Vagina (tissue), 2 donors: Measurements from ENCODE around the gene EFCAB13. TPM values are rescaled to one million over a fixed set of nuclear protein-coding genes. Genes with fewer than 3 reads are reported as not detected.

Source experiments
- DNase-seq, 2 donors: peaks; one replicate each; pipeline ENCODE4 v3.0.0-alpha.2; 2017; ENCODE audit errors: extremely low spot score in 2 of 2
- H3K27ac ChIP-seq: fragments of 200-600 bp; sonication (generic); one replicate; pipeline ENCODE4 v1.5.1; 2019
- H3K27me3 ChIP-seq: fragments of 200-600 bp; sonication (generic); one replicate; pipeline ENCODE4 v1.5.1; 2019
- H3K36me3 ChIP-seq, 2 donors: fragments of 200-600 bp; sonication (generic); one replicate each; pipeline ENCODE4 v1.5.1; 2017 to 2019
- H3K4me1 ChIP-seq: fragments of 200-600 bp; sonication (generic); one replicate; pipeline ENCODE4 v1.5.1; 2019
- H3K4me3 ChIP-seq, 2 donors: fragments of 200-600 bp; sonication (generic); 1 replicate in 1 of 2; 2 replicates in 1 of 2; pipeline ENCODE4 v1.5.1; 2016 to 2019
- H3K9me3 ChIP-seq: fragments of 200-600 bp; sonication (generic); one replicate; pipeline ENCODE4 v1.5.1; 2019
- POLR2A ChIP-seq, 2 donors: fragments of 450-650 bp; IDR thresholded peaks; one replicate each; pipeline ENCODE4 v1.6.1; 2017; ENCODE audit warnings: antibody characterized with exemption in 2 of 2, mild to moderate bottlenecking in 2 of 2, moderate library complexity in 2 of 2
- POLR2AphosphoS5 ChIP-seq, 2 donors: sonication (generic); formaldehyde crosslinking; IDR thresholded peaks; one replicate each; pipeline ENCODE4 v1.9.0; 2017; ENCODE audit warnings: antibody characterized with exemption in 2 of 2, mild to moderate bottlenecking in 2 of 2, low read depth in 1 of 2; ENCODE audit not compliant: insufficient read depth in 1 of 2
- intact Hi-C: fragments of 100-400 bp; cut with DNase I; formaldehyde crosslinking; loops from one replicate; pipeline ENCODE4 v1.15.1; 2023
- total RNA-seq: library from RNA; depleted of rRNA; stranded (reverse); fragments of >200 nt; gene quantifications from one replicate; pipeline ENCODE4 v1.2.3, GENCODE V29; 2016
- TF ChIP-seq, protein P1 (sequence below), 3 experiments: fragments of 450-650 bp in 2 of 3; fragments of 200-600 bp in 1 of 3; sonication (generic) in 1 of 3; IDR thresholded peaks; one replicate each; pipeline ENCODE4 v1.5.1; 2017 to 2019; ENCODE audit warnings: antibody characterized with exemption in 3 of 3, mild to moderate bottlenecking in 2 of 3, moderate library complexity in 2 of 3

Gene EFCAB13
- total RNA-seq, 1 donor from 2014 or later, result 4.2 TPM

DNA sequence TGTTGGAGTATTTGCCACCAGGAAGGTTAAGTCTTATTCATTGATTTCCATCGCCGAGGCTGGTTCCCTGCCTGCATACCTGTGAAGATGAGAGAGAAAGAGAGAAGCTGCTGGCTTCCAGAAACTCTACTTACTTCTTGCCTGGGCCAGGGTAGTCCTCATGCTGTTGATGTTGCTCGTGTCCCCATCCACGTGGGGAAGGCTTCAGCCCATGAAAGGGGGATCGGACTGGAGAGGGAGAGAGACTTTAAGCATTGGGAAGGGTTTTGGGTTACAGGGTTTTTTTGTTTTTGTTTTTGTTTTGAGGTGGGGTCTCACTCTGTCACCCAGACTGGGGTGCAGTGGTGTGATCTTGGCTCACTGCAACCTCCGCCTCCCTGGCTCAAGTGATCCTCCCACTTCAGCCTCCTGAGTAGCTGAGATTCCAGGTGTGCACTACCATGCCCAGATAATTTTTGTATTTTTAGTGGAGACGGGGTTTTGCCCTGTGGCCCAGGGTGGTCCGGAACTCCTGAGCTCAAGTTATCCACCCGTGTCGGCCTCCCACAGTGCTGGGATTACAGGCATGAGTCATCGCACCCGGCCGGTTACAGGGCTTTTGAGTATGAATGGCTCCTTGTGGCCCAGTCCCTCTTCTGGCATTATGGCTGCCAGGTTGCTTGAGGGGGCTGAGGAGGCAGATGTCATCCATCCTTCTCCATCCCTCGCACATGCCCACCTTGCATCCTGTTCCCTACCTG, 43.5 kb upstream of the EFCAB13 start:
- H3K4me3 ChIP-seq, result no peak overlapping the region
- no peaks in the 10 kb centered on the region for H3K36me3 ChIP-seq
- peaks cover 62% of the 10 kb centered on the region for H3K4me1 ChIP-seq
- TF ChIP-seq POLR2AphosphoS5 (IDR thresholded peaks at IDR 0.05; ENCODE audit: insufficient read depth in 1 of 2, low read depth in 1 of 2) (no peak), POLR2A (IDR thresholded peaks at IDR 0.05) (no peak)
- TF ChIP-seq, protein P1, sequence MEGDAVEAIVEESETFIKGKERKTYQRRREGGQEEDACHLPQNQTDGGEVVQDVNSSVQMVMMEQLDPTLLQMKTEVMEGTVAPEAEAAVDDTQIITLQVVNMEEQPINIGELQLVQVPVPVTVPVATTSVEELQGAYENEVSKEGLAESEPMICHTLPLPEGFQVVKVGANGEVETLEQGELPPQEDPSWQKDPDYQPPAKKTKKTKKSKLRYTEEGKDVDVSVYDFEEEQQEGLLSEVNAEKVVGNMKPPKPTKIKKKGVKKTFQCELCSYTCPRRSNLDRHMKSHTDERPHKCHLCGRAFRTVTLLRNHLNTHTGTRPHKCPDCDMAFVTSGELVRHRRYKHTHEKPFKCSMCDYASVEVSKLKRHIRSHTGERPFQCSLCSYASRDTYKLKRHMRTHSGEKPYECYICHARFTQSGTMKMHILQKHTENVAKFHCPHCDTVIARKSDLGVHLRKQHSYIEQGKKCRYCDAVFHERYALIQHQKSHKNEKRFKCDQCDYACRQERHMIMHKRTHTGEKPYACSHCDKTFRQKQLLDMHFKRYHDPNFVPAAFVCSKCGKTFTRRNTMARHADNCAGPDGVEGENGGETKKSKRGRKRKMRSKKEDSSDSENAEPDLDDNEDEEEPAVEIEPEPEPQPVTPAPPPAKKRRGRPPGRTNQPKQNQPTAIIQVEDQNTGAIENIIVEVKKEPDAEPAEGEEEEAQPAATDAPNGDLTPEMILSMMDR (IDR thresholded peaks at IDR 0.05), result no peak
- no peaks in the 10 kb centered on the region for H3K27me3 ChIP-seq
- DNase-seq, result no peak
- H3K27ac ChIP-seq, result peak overlapping the region; percentile 85
- H3K9me3 ChIP-seq, result no peaks in the 10 kb centered on the region
- intact Hi-C loops, result no loop called here

DNA sequence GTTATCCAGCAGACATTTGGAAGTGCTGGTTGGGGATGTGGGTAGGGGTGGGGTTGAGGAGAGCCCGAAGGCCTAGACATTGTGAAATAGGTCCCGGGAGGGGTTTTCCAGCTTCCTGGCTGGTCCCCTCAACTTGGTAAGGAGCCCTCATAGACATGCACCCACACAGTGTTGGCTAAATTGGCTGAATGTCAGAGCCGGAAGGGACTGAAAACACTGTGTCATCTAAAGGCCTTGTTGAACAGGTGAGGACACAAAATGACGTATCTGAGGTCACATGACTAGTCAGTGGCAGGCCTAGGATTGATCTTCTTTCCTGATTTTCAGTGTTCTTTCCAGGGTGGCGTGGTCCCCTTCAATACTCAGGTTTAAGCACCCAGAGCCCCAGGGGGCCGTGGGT, 42.5 kb upstream of the EFCAB13 start:
- intact Hi-C loops, result no loop called here
- no peaks in the 10 kb centered on the region for H3K9me3 ChIP-seq
- H3K36me3 ChIP-seq, result no peaks in the 10 kb centered on the region
- TF ChIP-seq, protein P1 (IDR thresholded peaks at IDR 0.05), result no peak
- TF ChIP-seq POLR2AphosphoS5 (IDR thresholded peaks at IDR 0.05; ENCODE audit: insufficient read depth in 1 of 2, low read depth in 1 of 2), result no peak
- TF ChIP-seq POLR2A (IDR thresholded peaks at IDR 0.05), result no peak
- no peak for DNase-seq
- no peak overlapping the region for H3K4me3 ChIP-seq
- H3K4me1 ChIP-seq, result peaks cover 52% of the 10 kb centered on the region
- H3K27ac ChIP-seq, result peak overlapping the region; percentile 85
- no peaks in the 10 kb centered on the region for H3K27me3 ChIP-seq

DNA sequence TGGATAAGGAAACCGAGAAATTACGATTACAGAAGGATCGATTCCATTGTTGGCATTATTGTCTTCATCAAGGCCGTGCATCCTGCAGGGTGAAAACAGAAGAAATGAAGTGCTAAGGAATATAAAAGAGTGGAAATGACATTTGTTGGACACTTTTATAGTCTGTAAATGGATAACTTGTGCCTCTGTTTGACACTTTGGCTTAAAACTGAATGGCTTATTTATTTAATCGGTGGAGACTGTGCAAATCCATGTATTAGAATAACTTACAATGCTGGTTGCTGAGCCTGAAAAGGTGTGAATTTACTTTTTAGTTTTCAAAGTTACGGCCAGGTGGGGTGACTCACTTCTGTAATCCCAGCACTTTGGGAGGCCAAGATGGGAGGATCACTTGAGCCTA, 38.8 kb upstream of the EFCAB13 start:
- intact Hi-C loops, result no loop called here
- H3K27ac ChIP-seq, result no peak overlapping the region
- H3K36me3 ChIP-seq, result no peaks in the 10 kb centered on the region

DNA sequence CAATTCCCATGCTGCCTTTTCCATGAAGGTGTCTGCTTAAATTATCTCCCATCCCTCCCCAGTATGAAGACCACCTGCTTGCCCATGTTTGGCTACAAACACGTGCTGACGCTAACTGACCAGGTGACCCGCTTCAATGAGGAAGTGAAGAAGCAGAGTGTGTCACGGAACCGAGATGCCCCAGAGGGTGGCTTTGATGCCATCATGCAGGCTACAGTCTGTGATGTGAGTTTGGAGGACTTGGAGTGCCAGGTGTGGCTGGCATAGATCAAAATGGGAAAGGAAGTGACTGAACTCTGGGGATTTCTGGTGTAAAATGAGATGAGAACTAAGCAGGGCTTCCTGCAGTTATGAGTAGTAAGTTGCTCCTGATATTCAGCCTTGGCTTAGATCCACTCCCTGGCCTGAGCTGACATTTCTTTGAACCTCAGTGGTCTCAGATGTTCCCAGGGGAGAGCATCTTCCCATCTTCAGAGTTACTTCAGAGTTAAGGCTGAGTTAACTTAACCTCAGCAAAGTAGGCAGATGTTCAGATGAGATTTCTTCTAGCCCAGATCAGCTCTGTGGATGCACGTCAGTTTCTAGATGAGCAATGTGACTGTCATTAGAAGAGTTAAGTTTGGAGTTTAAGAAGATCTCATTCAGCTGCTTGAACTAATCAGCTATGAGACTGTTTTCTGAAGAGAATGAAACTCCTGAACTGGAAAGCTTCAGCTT, 37.4 kb upstream of the EFCAB13 start:
- H3K27ac ChIP-seq, result no peak overlapping the region
- no peak for DNase-seq
- intact Hi-C loops, result no loop called here
- TF ChIP-seq, protein P1 (IDR thresholded peaks at IDR 0.05), result no peak
- TF ChIP-seq POLR2AphosphoS5 (IDR thresholded peaks at IDR 0.05; ENCODE audit: insufficient read depth in 1 of 2, low read depth in 1 of 2) (no peak), POLR2A (IDR thresholded peaks at IDR 0.05) (no peak)
- no peaks in the 10 kb centered on the region for H3K36me3 ChIP-seq
- no peak overlapping the region for H3K4me3 ChIP-seq
- peaks cover under 1% of the 10 kb centered on the region for H3K4me1 ChIP-seq
- H3K27me3 ChIP-seq, result no peaks in the 10 kb centered on the region
- H3K9me3 ChIP-seq, result no peaks in the 10 kb centered on the region

More for the DNA sequence above, 38.8 kb upstream of the EFCAB13 start:
- TF ChIP-seq POLR2A (IDR thresholded peaks at IDR 0.05) (no peak), POLR2AphosphoS5 (IDR thresholded peaks at IDR 0.05; ENCODE audit: insufficient read depth in 1 of 2, low read depth in 1 of 2) (no peak)
- TF ChIP-seq, protein P1 (IDR thresholded peaks at IDR 0.05), result no peak
- Histone ChIP-seq H3K4me3 (no peak overlapping the region), H3K4me1 (peaks cover 14% of the 10 kb centered on the region), H3K9me3 (no peaks in the 10 kb centered on the region), H3K27me3 (no peaks in the 10 kb centered on the region)
- no peak for DNase-seq

DNA sequence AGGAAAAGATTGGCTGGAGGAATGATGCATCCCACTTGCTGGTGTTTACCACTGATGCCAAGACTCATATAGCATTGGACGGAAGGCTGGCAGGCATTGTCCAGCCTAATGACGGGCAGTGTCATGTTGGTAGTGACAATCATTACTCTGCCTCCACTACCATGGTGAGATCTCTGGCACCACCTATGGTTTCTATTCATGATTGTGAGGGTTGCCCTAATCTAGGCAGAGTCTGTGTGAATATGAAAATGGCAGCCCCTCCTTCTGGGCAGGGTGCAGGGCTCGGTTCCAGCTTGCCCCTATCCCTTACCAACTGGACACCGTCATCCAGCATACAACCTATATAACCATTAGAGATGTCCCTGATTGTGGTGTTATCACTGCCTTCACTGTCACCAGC, 36.7 kb upstream of the EFCAB13 start:
- no peak for TF ChIP-seq POLR2A (IDR thresholded peaks at IDR 0.05)
- TF ChIP-seq, protein P1 (IDR thresholded peaks at IDR 0.05), result no peak
- TF ChIP-seq POLR2AphosphoS5 (IDR thresholded peaks at IDR 0.05; ENCODE audit: insufficient read depth in 1 of 2, low read depth in 1 of 2), result no peak
- H3K27ac ChIP-seq, result no peak overlapping the region
- no peak overlapping the region for H3K4me3 ChIP-seq
- H3K36me3 ChIP-seq, result no peaks in the 10 kb centered on the region
- no peaks in the 10 kb centered on the region for H3K4me1 ChIP-seq
- no peaks in the 10 kb centered on the region for H3K9me3 ChIP-seq
- DNase-seq, result no peak
- no peaks in the 10 kb centered on the region for H3K27me3 ChIP-seq
- intact Hi-C loops, result no loop called here
